GM21526 (cell line): ENCODE results near the gene GNG14.
A peak's percentile ranks its signal among the peaks of the same experiment; 100 is the strongest.
"Not testable (repeated sequence)": the region's sequence is repeated elsewhere in the genome, so short reads cannot be mapped to it uniquely, and the experiment has no call there.

ENCODE experiments used
- ATAC-seq: cut with Tn5 transposase; IDR thresholded peaks from one replicate; pipeline ENCODE4 v1.9.1; 2021; ENCODE audit warnings: moderate library complexity; ENCODE audit not compliant: unreplicated experiment, low FRiP score

Gene GNG14

GRCh38 chr19:12666265-12667048 is 21.3 kb upstream of the GNG14 start, which contains the start of the genes MAN2B1 and WDR83:
Gene MAN2B1, minus strand, starts transcription at chr19:12666742. Its CDS starts 41 bp downstream, at chr19:12666701.
Gene WDR83, plus strand, starts transcription at chr19:12666807. Its CDS starts 2,984 bp downstream, at chr19:12669791.
- ATAC-seq, result peak; percentile 32

- ATAC-seq, result no peak
Measured at GRCh38 chr19:12667731-12668302, 20.0 kb upstream of the GNG14 start.

- no peak for ATAC-seq
Measured at GRCh38 chr19:12668346-12668745, 19.5 kb upstream of the GNG14 start.

- no peak for ATAC-seq
Measured at GRCh38 chr19:12668932-12669269, 18.9 kb upstream of the GNG14 start.

GRCh38 chr19:12669270-12670158 is 18.3 kb upstream of the GNG14 start:
- no peak for ATAC-seq

GRCh38 chr19:12670159-12670928 is 17.5 kb upstream of the GNG14 start:
- no peak for ATAC-seq

GRCh38 chr19:12672744-12673143 is 15.1 kb upstream of the GNG14 start:
- no peak for ATAC-seq

GRCh38 chr19:12675399-12675798 is 12.4 kb upstream of the GNG14 start:
- ATAC-seq, result no peak

- no peak for ATAC-seq
Measured at GRCh38 chr19:12675940-12676339, 11.9 kb upstream of the GNG14 start.

GRCh38 chr19:12676384-12676792 is 11.4 kb upstream of the GNG14 start:
- ATAC-seq, result no peak

GRCh38 chr19:12676928-12677327 is 10.9 kb upstream of the GNG14 start:
- ATAC-seq, result no peak

- not testable (repeated sequence) for ATAC-seq
Measured at GRCh38 chr19:12678039-12678438, 9.8 kb upstream of the GNG14 start.

- ATAC-seq, result no peak
Measured at GRCh38 chr19:12680034-12680433, 7.8 kb upstream of the GNG14 start.

GRCh38 chr19:12681074-12681987 is 6.5 kb upstream of the GNG14 start, which contains the start of gene DHPS:
Gene DHPS, minus strand, starts transcription at chr19:12681880. Its CDS starts 114 bp downstream, at chr19:12681766.
- peak; percentile 54 for ATAC-seq

GRCh38 chr19:12685831-12686230 is 2.0 kb upstream of the GNG14 start:
- ATAC-seq, result no peak

GRCh38 chr19:12689012-12689411 is 1.2 kb downstream of the GNG14 start:
- ATAC-seq, result no peak

GRCh38 chr19:12689581-12690216 is 1.9 kb downstream of the GNG14 start:
- no peak for ATAC-seq

GRCh38 chr19:12692960-12693359 is 5.2 kb downstream of the GNG14 start:
- ATAC-seq, result no peak

GRCh38 chr19:12694641-12695040 is 6.8 kb downstream of the GNG14 start:
- no peak for ATAC-seq
